Activated T-helper 1 cell treated with anti-CD3 and anti-CD28 coated beads, Interleukin-12 subunit alpha, Interleukin-12 subunit beta, Interleukin-2, Interleukin-4 antibody, amounts not matched to agents 30 ng/mL and 10 ng/mL and 1 ng/mL, durations not matched to agents 14 hours and 24 hours and 36 hours (primary cell): Measurements from ENCODE around the gene SPECC1L. TPM values are rescaled to one million over a fixed set of nuclear protein-coding genes. Genes with fewer than 3 reads are reported as not detected.

ENCODE experiments used
- DNase-seq: peaks from one replicate; pipeline ENCODE4 v3.0.0; 2021; ENCODE audit warnings: low spot score
- H3K27ac Mint-ChIP-seq: one replicate; pipeline ENCODE4 v1.8.0; 2021; ENCODE audit warnings: mild to moderate bottlenecking, mixed read lengths
- H3K27me3 Mint-ChIP-seq: one replicate; pipeline ENCODE4 v1.8.0; 2022; ENCODE audit warnings: mild to moderate bottlenecking, moderate library complexity, mixed read lengths; ENCODE audit not compliant: insufficient read depth
- H3K36me3 Mint-ChIP-seq: one replicate; pipeline ENCODE4 v1.8.0; 2021; ENCODE audit warnings: low read depth, mixed read lengths
- H3K4me1 Mint-ChIP-seq: one replicate; pipeline ENCODE4 v1.8.0; 2021; ENCODE audit warnings: low read depth, mixed read lengths
- H3K4me3 Mint-ChIP-seq: one replicate; pipeline ENCODE4 v1.8.0; 2021; ENCODE audit warnings: mild to moderate bottlenecking, moderate library complexity, mixed read lengths
- H3K9me3 Mint-ChIP-seq: one replicate; pipeline ENCODE4 v1.8.0; 2021; ENCODE audit warnings: mixed read lengths
- intact Hi-C: fragments of 100-400 bp; cut with micrococcal nuclease; formaldehyde crosslinking; loops from one replicate; pipeline ENCODE4 v1.15.1; 2024
- total RNA-seq: library from RNA; stranded (reverse); gene quantifications from 2 replicates; pipeline ENCODE4 v1.2.3, GENCODE V29; 2022

The SPECC1L gene
- total RNA-seq, 1 donor from 2014 or later = 40.3 TPM

- intact Hi-C loops = no loop called here
- H3K9me3 Mint-ChIP-seq = no peaks in the 10 kb centered on the region
- no peak for DNase-seq
- peaks cover 38% of the 10 kb centered on the region for H3K36me3 Mint-ChIP-seq
- H3K4me1 Mint-ChIP-seq = peaks cover 49% of the 10 kb centered on the region
- H3K27me3 Mint-ChIP-seq = no peaks in the 10 kb centered on the region
- no peak overlapping the region for H3K4me3 Mint-ChIP-seq
- H3K27ac Mint-ChIP-seq = peak overlapping the region; percentile 31
Measured at GRCh38 chr22:24440718-24441405, 170.2 kb downstream of the SPECC1L start.

GRCh38 chr22:24441406-24442351, 171.0 kb downstream of the SPECC1L start:
- no peaks in the 10 kb centered on the region for H3K9me3 Mint-ChIP-seq
- H3K36me3 Mint-ChIP-seq = peaks cover 37% of the 10 kb centered on the region
- intact Hi-C loops = no loop called here
- DNase-seq = no peak
- H3K27me3 Mint-ChIP-seq = no peaks in the 10 kb centered on the region
- no peak overlapping the region for H3K4me3 Mint-ChIP-seq
- peaks cover 45% of the 10 kb centered on the region for H3K4me1 Mint-ChIP-seq
- H3K27ac Mint-ChIP-seq = no peak overlapping the region

GRCh38 chr22:24442352-24442744, 171.7 kb downstream of the SPECC1L start:
- Mint-ChIP-seq H3K4me3 (no peak overlapping the region), H3K27ac (no peak overlapping the region), H3K9me3 (no peaks in the 10 kb centered on the region), H3K27me3 (no peaks in the 10 kb centered on the region), H3K36me3 (peaks cover 36% of the 10 kb centered on the region), H3K4me1 (peaks cover 41% of the 10 kb centered on the region)
- DNase-seq = no peak
- intact Hi-C loops = no loop called here

- Mint-ChIP-seq H3K4me1 (peaks cover 28% of the 10 kb centered on the region), H3K36me3 (peaks cover 26% of the 10 kb centered on the region), H3K27ac (peak overlapping the region; percentile 57), H3K4me3 (no peak overlapping the region), H3K27me3 (no peaks in the 10 kb centered on the region), H3K9me3 (no peaks in the 10 kb centered on the region)
- intact Hi-C loops = no loop called here
- DNase-seq = no peak
Measured at GRCh38 chr22:24443668-24444067, 173.0 kb downstream of the SPECC1L start.

GRCh38 chr22:24444251-24444650, 173.6 kb downstream of the SPECC1L start:
- intact Hi-C loops = no loop called here
- H3K36me3 Mint-ChIP-seq = peaks cover 26% of the 10 kb centered on the region
- H3K27ac Mint-ChIP-seq = no peak overlapping the region
- H3K4me1 Mint-ChIP-seq = peaks cover 28% of the 10 kb centered on the region
- H3K27me3 Mint-ChIP-seq = no peaks in the 10 kb centered on the region
- no peaks in the 10 kb centered on the region for H3K9me3 Mint-ChIP-seq
- DNase-seq = no peak
- H3K4me3 Mint-ChIP-seq = no peak overlapping the region

GRCh38 chr22:24444729-24445466, 174.3 kb downstream of the SPECC1L start:
- peak overlapping the region; percentile 43 for H3K27ac Mint-ChIP-seq

GRCh38 chr22:24445481-24446259, 175.0 kb downstream of the SPECC1L start:
- Mint-ChIP-seq H3K4me1 (peaks cover 25% of the 10 kb centered on the region), H3K36me3 (peaks cover 24% of the 10 kb centered on the region), H3K27ac (peak overlapping the region; percentile 43), H3K4me3 (no peak overlapping the region), H3K9me3 (no peaks in the 10 kb centered on the region), H3K27me3 (no peaks in the 10 kb centered on the region)
- no peak for DNase-seq
- intact Hi-C loops = loop anchor here (1.0 kb wide), 1 partner anchor 11 kb away; no protein-coding TSS in a partner anchor

More at GRCh38 chr22:24444729-24445466, 174.3 kb downstream of the SPECC1L start:
- H3K27me3 Mint-ChIP-seq = no peaks in the 10 kb centered on the region
- DNase-seq = no peak
- H3K9me3 Mint-ChIP-seq = no peaks in the 10 kb centered on the region
- peaks cover 25% of the 10 kb centered on the region for H3K36me3 Mint-ChIP-seq
- intact Hi-C loops = loop anchor here (1.0 kb wide), 1 partner anchor 11 kb away; no protein-coding TSS in a partner anchor
- H3K4me1 Mint-ChIP-seq = peaks cover 28% of the 10 kb centered on the region
- no peak overlapping the region for H3K4me3 Mint-ChIP-seq

GRCh38 chr22:24446260-24446611, 175.6 kb downstream of the SPECC1L start:
- no peak overlapping the region for H3K4me3 Mint-ChIP-seq
- H3K4me1 Mint-ChIP-seq = peaks cover 20% of the 10 kb centered on the region
- H3K9me3 Mint-ChIP-seq = no peaks in the 10 kb centered on the region
- no peaks in the 10 kb centered on the region for H3K27me3 Mint-ChIP-seq
- intact Hi-C loops = no loop called here
- H3K36me3 Mint-ChIP-seq = peaks cover 18% of the 10 kb centered on the region
- no peak overlapping the region for H3K27ac Mint-ChIP-seq
- DNase-seq = no peak

GRCh38 chr22:24450610-24451009, 180.0 kb downstream of the SPECC1L start:
- Mint-ChIP-seq H3K36me3 (peaks cover 2% of the 10 kb centered on the region), H3K27ac (no peak overlapping the region), H3K4me1 (peaks cover 16% of the 10 kb centered on the region), H3K4me3 (no peak overlapping the region), H3K27me3 (no peaks in the 10 kb centered on the region), H3K9me3 (no peaks in the 10 kb centered on the region)
- intact Hi-C loops = no loop called here
- no peak for DNase-seq

- Mint-ChIP-seq H3K9me3 (no peaks in the 10 kb centered on the region), H3K36me3 (peaks cover 2% of the 10 kb centered on the region), H3K4me1 (peaks cover 10% of the 10 kb centered on the region), H3K4me3 (no peak overlapping the region), H3K27ac (no peak overlapping the region), H3K27me3 (no peaks in the 10 kb centered on the region)
- intact Hi-C loops = no loop called here
- no peak for DNase-seq
Measured at GRCh38 chr22:24451162-24451561, 180.5 kb downstream of the SPECC1L start.

- Mint-ChIP-seq H3K27ac (no peak overlapping the region), H3K9me3 (no peaks in the 10 kb centered on the region), H3K36me3 (peaks cover 2% of the 10 kb centered on the region), H3K4me3 (no peak overlapping the region), H3K27me3 (no peaks in the 10 kb centered on the region), H3K4me1 (peaks cover 9% of the 10 kb centered on the region)
- no peak for DNase-seq
- intact Hi-C loops = no loop called here
Measured at GRCh38 chr22:24453853-24454252, 183.2 kb downstream of the SPECC1L start.

GRCh38 chr22:24455039-24455438, 184.4 kb downstream of the SPECC1L start:
- Mint-ChIP-seq H3K4me1 (peaks cover 15% of the 10 kb centered on the region), H3K9me3 (no peaks in the 10 kb centered on the region)
- intact Hi-C loops = no loop called here

More at GRCh38 chr22:24455039-24455438, 184.4 kb downstream of the SPECC1L start:
- no peak overlapping the region for H3K27ac Mint-ChIP-seq
- DNase-seq = no peak
- H3K27me3 Mint-ChIP-seq = no peaks in the 10 kb centered on the region
- no peaks in the 10 kb centered on the region for H3K36me3 Mint-ChIP-seq
- H3K4me3 Mint-ChIP-seq = no peak overlapping the region
